CD4-positive, alpha-beta T cell treated with Interleukin-6 at 100 ng/mL for 8 hours (primary cell): ENCODE measurements around the gene AKNA.
A peak's percentile ranks its signal among the peaks of the same experiment; 100 is the strongest.

Experiments
- DNase-seq: peaks from one replicate; pipeline ENCODE4 v3.0.0-alpha.2; 2020; ENCODE audit warnings: mixed read lengths, low spot score

AKNA gene

GRCh38 chr9:114376586-114377445 is 11.0 kb downstream of the AKNA start:
- no peak for DNase-seq

- DNase-seq: no peak
Observed at GRCh38 chr9:114375386-114376175, 12.2 kb downstream of the AKNA start.

- DNase-seq: no peak
Observed at GRCh38 chr9:114374936-114375335, 12.8 kb downstream of the AKNA start.

GRCh38 chr9:114373960-114374730 is 13.6 kb downstream of the AKNA start:
- DNase-seq: no peak

- DNase-seq: peak; percentile 93
Observed at GRCh38 chr9:114372921-114373448, 14.8 kb downstream of the AKNA start.

- DNase-seq: peak; percentile 68
Observed at GRCh38 chr9:114371973-114372917, 15.5 kb downstream of the AKNA start.

GRCh38 chr9:114371343-114371944 is 16.3 kb downstream of the AKNA start:
- no peak for DNase-seq

GRCh38 chr9:114370968-114371320 is 16.8 kb downstream of the AKNA start:
- no peak for DNase-seq

- no peak for DNase-seq
Observed at GRCh38 chr9:114370251-114370967, 17.4 kb downstream of the AKNA start.

GRCh38 chr9:114369216-114370130 is 18.3 kb downstream of the AKNA start:
- no peak for DNase-seq

- DNase-seq: no peak
Observed at GRCh38 chr9:114367772-114368569, 19.8 kb downstream of the AKNA start.

- no peak for DNase-seq
Observed at GRCh38 chr9:114367366-114367765, 20.4 kb downstream of the AKNA start.

- DNase-seq: peak; percentile 39
Observed at GRCh38 chr9:114366334-114367128, 21.3 kb downstream of the AKNA start.

GRCh38 chr9:114365194-114365593 is 22.6 kb downstream of the AKNA start:
- no peak for DNase-seq

- no peak for DNase-seq
Observed at GRCh38 chr9:114364134-114365041, 23.4 kb downstream of the AKNA start.

- DNase-seq: no peak
Observed at GRCh38 chr9:114363424-114363823, 24.4 kb downstream of the AKNA start.
